Peyer's patch (tissue), 4 donors: ENCODE measurements around the gene MTMR1.

ENCODE experiments used
- CTCF ChIP-seq, 6 experiments: fragments of 450-650 bp in 4 of 6; fragments of 200-600 bp in 2 of 6; sonication (generic) in 1 of 6; IDR thresholded peaks; one replicate each; pipeline ENCODE4 v1.5.1; 2017 to 2019; ENCODE audit warnings: antibody characterized with exemption in 6 of 6, mild to moderate bottlenecking in 3 of 6, moderate library complexity in 1 of 6
- POLR2A ChIP-seq, 2 donors: fragments of 450-650 bp; IDR thresholded peaks; one replicate each; pipeline ENCODE4 v1.5.1; 2017; ENCODE audit warnings: antibody characterized with exemption in 2 of 2, mild to moderate bottlenecking in 2 of 2, moderate library complexity in 2 of 2

DNA sequence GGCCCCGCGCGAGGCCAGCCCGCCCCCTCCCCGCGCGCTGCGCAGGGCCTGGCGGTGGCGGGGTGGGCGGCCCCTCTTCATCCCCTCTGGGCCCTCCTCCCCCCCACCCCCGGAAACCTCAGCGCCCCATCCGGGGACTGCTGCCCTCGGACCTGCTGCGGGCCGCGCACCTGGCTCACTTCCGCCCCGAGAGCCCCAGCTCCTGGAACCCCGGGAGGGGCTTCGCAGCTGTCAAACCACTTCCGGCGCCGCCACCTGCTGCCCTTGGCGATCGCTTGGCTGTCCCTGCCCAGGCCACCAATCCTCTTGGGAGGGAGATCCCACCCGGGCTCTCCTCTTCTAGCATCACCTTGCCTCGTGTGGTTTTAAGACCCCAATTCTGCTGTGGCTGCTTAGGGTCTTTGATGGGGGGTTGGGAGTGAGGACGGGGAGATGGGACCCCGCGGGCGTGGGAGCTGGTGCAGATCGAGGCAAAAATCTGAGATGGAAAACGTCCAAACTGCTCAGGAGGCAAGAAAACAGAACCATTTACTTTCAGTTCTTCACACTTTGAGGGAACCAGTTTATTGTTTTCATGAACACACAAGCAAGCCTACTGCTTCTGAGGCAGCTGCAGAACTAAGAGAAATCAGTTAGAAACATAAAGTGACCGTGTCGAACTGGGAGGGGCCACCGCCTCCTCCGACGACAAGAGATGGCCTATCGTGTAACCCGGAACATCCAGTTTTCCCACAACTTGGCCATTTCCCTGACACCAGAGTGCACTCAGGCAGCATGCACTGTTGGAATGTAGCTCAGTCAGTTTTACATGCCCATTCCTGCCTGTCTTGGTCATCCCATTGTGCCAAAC lies 754 bp downstream of the MTMR1 start:
- TF ChIP-seq CTCF (IDR thresholded peaks at IDR 0.05), result no peak
- no peak for TF ChIP-seq POLR2A (IDR thresholded peaks at IDR 0.05)
